NCI-H2227 treated with DMSO at 0.1 percent for 48 hours (cell line): ENCODE data around the gene PITX2.

Source experiments
- DNase-seq: peaks from one replicate; lab custom pipeline; 2025; lab: John Stamatoyannopoulos, UW

Gene PITX2

DNA sequence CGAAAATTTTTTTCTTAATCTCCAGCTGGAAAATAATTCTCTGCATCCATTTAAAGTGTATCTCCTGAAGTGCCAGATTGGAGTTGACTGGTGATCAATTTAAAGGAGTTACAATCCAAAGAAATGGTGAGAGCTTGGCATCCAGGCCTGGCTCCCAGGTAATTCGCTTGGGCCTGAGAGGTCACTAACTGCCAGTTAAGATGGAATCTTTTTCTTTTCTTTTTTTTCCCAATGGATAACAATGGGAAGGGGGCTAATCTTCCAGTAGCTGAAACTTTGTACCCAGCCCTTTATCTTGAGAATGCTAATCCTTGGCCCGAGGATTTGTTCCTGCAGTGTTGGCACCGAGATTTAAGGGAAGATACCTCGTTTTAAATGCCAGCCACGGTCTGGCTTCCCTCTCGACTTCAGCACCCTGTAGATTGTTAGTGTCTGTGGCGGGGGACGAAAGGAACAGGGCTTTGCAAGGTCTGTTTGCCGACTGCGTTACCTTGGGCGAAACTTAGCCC, 13.3 kb upstream of the PITX2 start:
- no peak for DNase-seq

DNA sequence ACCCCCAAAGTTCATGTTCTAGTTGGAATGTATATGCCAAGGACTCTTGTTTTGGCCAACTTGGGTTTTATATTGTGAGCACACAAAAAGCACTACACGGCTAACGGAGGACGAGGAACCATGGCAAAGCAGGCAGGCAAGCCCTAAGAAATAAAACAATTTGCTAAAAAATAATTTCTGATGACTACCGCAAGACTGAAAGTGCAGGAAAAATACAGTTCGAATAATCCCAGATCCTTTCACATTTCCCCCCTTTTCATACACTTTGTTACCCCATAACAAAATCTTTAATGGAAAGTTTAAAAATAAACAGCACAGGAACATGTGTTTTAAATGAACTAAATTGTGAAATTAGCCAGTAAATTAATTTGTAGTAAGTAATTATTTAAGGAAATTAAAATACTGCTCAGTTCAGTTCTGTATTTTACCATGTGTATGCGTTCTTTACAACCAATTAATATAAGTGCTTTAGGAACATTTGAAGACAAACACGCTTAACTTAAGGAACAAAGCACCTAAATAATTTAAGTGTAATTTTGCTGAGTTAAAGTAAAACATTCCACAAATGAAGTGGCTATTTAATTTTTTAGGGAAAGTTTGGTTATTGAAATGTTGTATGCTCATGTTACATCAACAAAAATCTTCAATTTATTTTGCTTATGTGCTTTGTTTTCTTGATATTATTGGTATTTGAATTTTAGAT, 12.4 kb upstream of the PITX2 start:
- no peak for DNase-seq

GRCh38 chr4:110634350-110635162, 11.7 kb upstream of the PITX2 start:
- no peak for DNase-seq

DNA sequence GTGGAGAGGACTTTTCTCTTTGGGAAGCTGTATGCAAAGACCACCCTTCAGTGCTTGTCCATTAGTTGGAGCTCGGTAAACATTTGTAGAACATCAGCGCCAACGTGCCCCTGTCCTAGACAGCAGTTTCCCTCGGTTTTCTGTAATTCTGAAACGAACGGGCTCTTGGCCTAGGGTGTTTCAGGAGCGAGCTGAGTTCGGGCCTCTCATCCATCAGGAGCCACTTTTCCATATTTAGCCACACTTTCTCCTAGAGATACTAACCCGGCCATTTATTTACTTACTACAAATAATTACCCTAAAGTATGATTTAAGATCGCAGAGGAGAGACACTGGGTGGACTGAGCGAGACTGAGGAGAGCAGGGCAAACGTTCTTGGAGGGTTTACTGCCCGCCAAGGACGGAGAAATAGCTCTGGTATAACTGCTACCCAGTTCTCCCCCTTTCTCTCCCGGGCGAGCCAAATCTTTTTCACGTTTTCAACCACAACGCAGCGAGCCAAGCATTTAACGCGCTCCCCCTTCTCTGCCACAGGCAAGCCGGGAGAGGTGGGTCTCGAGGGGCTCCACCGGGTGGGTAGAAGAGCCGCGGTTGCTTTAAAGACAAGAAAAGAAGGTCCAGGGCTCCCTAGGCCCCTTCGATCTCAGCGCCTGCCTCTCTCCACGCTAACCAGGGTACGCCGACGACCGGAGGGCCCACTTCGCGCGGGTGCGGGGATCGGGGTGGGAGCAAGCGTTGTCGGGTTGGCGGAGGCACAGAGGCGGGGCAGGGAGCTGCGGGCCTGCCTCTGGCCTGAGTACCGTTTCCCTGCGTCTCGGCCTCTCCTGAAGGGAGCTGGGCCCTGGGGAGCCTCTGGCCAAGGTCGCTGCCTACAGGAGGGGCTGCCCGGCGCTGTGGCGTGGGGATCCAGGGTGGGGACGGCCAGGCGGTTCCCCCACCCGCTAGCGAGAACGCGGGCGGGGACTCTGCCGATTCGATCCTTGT, 10.8 kb upstream of the PITX2 start:
- no peak for DNase-seq

GRCh38 chr4:110632506-110633357, 9.9 kb upstream of the PITX2 start:
- DNase-seq = no peak

- peak; percentile 22 for DNase-seq
These were observed 9.0 kb upstream of the PITX2 start for GRCh38 chr4:110631584-110632505.

- no peak for DNase-seq
These were observed 8.0 kb upstream of the PITX2 start for GRCh38 chr4:110630688-110631402.

GRCh38 chr4:110629780-110630687, 7.2 kb upstream of the PITX2 start:
- no peak for DNase-seq

DNA sequence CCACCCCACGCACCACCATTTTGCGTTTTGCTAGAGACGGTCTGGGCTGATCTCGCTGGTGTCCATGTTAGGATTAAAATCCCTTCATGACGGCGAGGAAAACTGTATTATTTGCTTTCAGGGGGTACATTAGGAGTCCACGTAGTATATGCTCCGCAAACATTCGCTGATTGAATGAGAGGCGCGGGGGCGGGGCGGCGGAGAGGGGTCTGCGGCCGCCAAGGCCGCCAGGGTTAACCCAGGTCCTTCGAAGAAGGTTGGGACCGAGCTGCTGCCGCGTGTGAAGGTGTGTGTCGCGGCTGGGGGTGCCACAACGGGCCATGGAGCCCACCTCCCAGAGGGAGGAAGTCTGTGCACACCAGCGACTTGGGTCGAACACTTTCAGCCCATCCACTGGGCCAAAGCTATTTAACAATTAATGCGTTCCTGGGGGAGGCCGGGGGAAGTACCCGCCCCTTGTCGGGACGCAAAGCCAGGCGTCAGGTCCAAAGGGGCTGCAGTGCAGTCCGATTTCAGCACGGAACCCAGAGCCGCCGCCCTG, 6.4 kb upstream of the PITX2 start:
- DNase-seq = no peak

GRCh38 chr4:110628663-110629213, 5.9 kb upstream of the PITX2 start:
- no peak for DNase-seq

DNA sequence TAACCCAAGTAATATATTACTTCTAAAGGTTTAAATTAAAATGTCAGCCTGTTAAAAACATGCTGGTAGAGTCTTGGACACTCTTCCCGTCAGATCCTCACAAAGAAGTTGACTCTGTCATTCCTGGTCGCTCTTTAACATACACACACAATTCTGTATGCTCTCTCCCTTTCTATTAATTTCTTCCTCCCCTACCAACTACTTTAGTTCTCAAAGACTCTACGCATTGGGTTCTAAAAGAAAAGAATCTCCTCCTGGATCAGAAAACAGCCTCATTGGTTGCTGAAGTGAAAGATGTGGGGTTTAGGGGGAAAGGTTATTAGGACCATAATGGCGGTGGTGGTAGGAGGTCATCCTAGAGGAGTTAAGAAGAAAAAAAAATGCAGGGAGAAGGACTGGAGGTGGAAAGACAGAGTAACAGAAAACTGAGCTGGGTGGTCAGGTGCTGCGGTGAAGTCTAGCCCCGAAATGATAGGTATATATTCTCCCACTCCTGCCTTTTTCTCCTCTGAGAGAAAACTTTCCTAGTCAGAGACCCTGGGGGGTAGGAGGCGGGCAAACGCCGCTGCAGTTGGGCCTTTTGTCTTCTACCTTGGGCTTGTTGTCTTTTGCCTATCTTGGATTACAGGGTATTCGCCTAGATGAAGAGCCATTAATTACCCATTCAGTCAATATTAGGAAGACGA, 5.2 kb upstream of the PITX2 start:
- no peak for DNase-seq

DNA sequence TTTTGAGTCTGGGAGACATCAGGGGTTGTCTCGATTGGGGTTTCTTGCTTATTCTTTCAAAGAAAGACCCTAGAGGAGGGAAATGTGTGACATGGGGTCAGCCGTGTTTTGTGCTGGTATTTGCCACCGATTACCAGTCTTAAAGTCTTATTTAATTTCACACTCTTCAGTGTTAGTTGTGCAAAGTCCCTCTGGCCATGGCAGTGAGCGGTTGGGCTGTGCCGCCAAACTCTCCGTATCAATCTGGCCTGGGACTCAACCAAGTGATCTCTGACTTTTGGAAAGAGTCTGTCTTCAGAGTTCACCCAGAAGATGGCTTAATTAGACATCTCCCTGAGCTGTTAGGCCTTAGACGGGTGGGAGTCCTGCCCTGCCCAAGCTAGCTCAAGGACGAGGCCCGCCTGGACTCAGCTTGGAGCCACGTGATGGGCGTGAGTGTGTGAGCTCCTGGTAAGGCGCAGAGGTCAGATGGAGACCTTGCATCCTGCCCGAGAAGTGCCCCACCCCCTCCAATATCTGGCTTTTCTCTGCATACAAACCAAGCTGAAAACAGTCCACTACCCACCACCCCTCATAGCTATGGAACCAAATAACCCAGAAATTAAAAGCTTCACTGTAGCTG, 3.8 kb upstream of the PITX2 start:
- DNase-seq = no peak

DNA sequence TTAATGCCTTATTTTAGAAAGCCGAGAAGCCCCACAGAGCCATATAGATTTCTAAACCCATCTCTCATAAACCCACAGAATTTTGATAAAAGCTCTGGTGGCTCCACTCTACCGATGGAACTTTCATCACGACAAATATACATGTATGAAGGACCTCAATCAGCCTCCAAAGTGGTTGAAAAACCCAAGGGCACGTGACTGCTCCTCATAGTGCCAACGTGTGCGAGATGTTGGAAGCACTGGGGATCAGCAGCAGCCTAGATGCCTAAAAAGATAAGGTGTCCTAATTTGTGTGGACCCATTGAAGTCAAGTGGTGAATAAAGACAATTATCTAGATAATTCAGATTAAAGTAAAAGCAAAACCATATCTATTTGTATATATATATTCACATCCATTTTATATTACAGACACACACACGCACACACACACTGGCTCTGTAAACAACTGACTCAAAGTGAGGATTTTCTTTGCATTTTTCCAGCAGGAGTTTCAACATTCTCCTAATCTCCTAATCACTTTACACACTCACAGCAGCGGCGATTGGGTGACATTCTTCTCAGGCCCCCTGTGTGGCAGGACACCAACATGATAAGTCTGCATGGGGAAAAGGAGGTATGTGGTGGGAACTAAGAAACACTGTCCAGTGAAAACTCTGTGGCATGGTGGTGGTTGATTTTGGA, 2.8 kb upstream of the PITX2 start:
- no peak for DNase-seq

GRCh38 chr4:110624904-110625494, 2.1 kb upstream of the PITX2 start:
- no peak for DNase-seq

DNA sequence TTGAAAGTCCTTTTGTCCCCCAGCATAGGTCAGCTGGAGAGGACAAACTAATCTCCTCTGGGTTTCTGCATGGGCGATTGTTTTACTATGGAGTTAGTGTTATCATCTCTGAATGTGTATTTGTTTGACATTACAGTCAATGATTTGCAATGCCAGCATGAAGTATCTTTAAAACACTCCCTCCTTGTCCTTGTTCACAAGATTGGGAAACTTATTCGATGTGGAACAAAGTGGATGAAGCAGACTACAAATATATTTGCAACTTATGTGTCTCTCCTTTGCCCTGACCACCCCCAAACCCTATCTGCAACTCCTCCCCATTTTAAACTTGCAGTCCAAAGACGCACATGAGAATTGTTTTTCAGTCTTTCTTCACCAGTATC, 1.5 kb upstream of the PITX2 start:
- DNase-seq = no peak
